Endometrium (tissue), 2 donors: ENCODE measurements around the gene TSHZ1.

ENCODE experiments used
- FAIRE-seq: peaks from 2 replicates; lab custom pipeline; 2012; peaks lifted over from hg19 to GRCh38; lab: Jason Lieb, UNC
- donor health status: control.
- donor health status: control.

TSHZ1 gene

DNA sequence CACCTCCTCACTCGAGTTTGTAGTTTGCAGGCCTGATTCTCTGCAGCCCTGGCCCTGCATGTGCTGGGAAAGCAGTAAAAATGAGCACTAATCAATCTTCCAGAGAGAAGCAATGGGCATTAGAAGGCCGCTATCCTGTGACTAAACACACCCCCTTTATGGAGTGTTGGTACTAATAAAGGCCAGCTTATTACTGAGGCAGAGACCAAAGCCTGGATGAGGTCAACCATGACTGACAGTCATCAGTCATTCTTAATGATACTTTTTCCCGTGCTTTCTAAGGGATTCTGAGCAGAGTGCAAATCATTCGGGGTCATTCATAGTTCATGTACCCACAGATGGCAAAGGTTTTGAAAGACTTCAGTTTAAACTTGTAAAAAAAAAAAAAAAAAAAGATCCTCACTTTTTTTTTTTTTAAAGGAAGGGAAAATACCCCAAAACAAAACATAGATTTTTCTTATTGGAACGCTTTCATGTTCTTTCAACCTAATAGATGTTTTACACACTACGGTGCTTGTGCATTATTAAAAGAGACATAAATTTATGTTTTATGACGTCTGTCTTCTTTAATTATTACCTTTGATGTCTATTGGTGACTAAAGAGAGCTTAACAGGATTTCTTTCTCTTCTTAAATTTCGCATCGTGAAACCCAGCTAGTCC, 13.2 kb downstream of the TSHZ1 start:
- peak; percentile 33 for FAIRE-seq

DNA sequence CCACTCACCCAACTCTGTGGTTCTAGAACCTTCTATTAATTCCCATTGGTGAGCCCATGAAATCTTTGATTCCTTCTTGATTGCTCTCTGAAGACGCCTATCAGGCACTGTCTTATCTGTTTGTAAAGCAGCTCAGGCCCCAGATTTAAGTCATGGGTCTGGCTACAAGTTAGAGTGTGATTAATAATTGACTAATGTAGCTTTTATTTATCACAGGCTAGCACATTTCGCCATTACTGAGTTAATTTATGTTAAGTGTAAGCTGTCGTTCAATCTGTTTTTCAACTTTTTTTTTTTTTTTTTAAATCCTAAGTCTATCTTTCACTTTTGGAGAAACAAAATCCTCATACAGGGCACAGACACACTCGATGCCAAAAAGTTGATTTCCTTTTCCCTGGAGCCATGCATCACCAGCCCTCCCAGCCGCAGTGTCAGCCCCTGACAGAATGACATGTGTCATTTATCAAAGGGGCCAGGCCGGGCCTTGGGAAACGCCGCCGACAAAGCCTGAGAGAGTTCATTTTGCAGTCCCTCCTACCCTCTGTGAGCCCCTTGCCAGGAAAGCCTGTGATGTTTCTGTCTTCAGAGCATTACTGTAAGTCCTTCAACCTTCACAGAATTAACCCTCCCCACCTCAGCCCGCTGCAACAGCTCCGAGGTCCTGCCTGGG, 15.8 kb downstream of the TSHZ1 start:
- FAIRE-seq = no peak

DNA sequence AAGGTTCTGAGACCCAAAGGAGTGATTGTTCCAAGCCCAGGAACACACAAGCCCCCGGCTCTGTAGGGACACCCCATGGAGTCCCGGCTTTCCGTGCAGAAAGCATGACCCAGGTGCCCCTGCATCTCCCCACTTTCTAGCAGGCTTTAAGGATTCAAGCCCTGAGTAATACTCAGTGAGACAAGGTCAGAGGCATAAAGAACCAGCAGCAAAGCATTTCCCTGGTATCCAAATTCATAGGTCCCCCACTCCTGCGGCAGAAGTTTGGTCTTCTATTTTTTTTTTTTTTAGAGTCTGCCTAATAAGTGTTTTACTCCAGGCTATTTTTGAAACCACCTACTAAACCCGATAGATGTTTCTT, 16.3 kb downstream of the TSHZ1 start:
- FAIRE-seq = no peak

DNA sequence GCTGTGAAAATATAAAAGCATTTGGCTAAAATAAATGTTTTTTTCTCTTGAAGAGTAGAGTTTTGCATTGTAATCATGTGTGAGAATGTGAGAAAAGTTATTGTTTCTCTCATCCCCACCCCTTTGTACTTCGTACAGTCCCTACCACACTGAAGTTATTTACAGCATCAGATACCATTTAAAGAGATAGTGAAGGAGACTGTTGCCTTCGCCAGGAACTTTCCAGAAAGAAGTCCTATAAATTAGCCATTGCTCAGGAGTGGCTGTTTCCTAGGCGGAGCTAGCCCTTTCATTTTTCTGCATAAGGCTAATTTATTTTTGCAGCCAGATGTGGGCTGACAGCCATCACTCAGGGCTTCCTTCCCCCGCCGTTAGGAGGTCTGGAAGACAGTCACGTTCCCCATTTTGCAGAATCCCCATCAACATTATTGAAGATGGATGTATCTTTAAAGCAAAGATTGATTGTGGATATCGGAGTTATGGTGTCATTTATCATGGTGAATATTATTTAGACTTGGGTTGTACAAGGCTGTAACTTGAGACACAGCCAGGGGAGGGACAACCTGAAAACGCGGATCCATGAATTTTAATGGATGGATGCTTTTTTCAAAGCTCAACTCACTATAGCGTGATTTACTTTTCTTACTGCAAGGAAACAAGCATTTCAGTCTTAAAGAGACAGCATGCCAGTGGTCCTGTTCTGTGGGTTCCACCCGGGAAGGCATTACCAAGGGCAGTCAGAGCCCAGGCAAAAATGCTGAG, 17.1 kb downstream of the TSHZ1 start:
- FAIRE-seq = no peak

DNA sequence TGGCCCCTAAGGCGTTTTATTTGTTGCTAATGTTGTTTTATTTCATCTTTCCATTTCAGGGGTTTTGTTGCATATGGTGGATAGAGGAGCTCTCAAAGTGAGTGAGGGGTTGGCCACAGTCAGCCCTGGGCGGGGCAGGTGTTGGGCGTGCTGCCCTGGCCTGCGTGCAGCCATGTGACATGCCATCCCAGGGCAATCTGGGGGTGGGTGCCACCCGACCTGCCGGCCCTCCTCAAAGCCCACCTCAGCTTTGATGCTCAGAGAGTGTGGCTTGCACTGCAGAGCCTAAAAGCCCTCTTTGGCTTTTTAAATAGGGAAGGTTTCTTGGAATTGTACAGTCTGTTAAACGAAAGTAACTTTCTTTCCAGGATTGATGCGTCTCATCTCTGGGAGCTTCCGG, 18.4 kb downstream of the TSHZ1 start:
- no peak for FAIRE-seq

DNA sequence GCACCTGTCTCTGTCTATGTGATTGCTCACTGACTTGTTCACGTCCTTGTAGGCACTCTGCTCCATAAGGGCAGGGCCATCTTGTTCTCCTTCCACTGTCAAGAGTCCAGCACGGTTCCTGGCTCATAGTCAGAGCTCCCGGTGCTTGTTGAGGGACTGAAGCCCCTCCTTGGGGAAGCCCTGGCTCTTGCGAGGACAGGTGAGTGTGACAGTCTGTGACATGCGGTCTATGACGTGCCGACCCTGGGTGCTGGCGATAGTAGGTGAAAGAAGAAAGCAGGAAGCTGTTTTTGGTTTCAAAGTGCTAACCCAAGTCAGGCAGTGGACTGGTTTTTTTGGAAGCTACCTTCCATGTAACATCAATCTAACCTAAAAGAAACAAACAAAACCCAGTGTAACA, 18.8 kb downstream of the TSHZ1 start:
- FAIRE-seq = no peak

DNA sequence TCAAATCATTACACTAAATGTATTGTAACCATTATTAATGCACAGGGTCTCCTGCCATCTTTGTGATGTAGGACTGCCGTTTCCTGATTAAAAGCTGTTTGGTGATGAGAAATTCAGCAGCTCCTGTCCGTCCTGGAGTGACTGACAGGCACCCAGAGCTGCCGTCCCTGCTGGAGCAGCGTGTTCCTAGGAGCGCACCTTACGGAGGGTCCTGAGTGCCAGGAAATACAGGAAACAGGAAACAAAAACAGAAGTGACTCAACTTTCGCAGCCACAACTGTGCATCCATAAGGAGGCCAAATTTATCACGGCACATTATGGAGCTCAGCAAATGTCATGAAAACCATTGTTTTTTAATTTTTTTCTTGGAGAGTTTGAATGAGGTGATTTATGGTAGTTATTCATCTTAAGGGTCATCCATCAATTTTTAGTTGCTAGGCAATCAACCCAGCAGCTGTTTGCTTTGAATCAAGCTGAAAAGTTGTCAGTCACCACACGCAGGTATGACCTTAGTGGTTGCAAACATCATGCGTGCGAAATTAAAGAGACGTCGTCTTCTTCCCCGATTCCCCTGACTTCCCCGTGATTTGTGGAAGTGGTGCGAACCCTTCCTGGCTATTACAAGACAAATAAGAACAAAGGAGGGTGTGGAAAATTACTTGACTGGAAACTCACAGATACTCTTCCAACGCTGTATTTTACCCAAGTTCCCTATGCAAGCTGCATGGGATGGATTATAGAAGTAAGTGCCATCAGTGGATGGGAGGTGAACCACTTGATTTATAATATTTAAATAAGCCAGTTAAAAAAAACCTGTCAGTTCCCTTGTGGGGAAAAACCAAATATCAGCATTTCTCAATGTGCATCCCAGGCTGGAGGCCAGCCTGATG, 19.8 kb downstream of the TSHZ1 start:
- no peak for FAIRE-seq

DNA sequence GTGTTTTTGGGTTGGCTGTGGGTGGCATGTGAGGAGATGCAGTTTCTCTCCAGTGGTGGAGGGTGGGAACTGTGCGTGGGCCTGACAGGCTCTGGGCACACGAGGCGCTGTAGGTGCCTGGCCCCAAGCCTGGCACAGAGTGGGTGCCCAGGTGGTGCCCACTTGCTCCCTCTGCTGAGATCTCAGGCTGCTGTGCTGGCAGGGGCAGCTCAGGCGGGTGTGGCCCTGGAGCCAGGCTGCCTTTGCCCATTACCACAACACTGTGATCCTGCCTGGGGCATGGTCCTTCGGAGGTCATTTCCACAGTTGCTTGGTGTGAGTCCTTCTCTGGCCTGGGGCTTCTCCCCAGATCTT, 20.4 kb downstream of the TSHZ1 start:
- no peak for FAIRE-seq

DNA sequence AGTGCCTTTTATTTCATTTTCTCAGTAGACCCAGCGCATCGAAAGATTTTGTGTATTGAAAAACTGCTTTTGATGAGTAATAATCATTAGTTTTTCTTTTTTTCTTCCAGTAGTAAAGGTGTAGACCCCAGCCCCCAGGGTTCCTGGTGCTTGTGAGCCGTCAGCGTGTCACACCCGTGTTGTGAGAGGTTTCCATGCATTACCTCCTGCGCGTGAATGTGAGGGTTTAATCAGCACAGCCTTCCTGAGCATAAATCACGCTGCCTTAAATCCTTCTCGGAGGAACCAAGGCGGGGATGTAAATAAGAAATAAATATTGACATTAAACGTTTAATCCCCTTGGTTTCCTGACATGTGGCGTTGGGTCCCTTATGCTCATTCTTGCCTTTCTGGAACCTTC, 24.3 kb downstream of the TSHZ1 start:
- FAIRE-seq = no peak

DNA sequence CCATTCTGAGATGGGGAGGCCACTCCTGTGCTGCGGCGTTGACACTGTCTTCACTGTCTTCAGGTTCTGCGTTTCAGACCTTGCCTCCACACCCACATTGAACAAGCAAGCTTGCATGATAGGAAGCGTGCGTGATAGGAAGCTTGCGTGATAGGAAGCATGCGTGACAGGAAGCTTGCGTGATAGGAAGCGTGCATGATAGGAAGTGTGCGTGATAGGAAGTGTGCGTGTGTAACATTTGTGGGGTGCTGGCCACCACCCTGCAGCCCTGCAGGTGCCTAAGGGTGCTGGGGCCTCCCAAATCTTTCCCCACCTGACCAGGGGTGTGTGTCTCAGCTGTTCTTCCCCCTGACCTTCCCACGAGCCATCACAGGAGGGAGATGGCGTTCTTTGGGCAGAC, 25.3 kb downstream of the TSHZ1 start:
- FAIRE-seq = no peak

DNA sequence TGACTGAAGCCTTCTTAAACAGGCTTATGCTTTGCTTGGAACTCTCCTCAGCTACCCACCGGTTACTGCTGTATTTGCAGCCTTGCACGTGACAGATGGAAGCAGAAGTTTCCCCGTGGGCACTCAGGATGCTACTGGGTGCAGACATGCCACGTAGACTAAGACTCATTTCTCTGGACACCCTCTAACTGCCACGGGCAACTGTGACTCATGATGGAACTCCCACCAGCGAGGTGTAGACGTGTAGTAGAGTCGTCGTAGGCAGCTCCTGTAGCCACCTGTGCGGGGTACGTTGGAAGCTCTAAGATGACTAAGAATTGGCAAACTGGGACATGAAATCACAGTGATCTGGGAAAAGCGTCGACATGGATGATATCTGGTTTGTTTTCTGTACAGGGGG, 27.5 kb downstream of the TSHZ1 start:
- FAIRE-seq = no peak

DNA sequence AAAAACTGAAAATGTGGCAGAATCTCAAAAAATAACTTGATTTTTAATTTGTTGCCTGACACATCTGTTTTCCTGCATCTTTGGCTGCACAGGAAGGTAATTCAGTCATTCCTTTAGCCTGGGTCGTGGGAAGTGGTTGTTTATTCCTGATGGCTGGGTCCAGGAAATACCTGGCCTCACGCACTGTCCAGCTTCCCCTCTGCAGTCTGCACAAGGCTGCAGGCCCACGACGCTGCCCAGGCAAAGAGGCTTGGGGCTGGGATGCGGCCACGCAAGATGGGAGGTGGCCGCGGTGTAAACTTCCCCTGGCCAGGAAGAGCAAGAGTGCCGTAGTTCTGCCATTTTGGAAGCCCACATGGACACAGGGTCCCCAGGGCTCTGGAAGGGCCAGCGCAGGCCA, 28.2 kb downstream of the TSHZ1 start:
- FAIRE-seq = no peak

DNA sequence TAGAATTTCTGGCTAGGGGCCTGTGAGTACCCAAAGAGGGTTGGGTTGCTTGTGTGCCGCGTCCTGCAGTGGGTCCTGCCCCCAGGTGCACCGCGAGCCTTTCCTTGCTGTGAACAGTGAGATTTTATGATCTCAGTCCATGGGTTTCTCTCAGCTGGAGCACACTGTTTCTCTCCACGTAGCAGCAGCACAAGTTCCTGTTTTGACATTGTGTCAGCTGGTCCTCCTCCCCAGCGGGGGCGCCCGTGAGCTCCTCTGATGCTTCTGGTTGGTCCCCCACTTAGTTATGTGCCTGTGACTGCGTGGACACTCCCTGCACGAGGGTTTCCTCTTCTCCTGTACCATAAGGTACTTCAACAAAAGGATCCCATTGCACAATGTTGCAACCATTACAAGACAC, 29.8 kb downstream of the TSHZ1 start:
- no peak for FAIRE-seq

DNA sequence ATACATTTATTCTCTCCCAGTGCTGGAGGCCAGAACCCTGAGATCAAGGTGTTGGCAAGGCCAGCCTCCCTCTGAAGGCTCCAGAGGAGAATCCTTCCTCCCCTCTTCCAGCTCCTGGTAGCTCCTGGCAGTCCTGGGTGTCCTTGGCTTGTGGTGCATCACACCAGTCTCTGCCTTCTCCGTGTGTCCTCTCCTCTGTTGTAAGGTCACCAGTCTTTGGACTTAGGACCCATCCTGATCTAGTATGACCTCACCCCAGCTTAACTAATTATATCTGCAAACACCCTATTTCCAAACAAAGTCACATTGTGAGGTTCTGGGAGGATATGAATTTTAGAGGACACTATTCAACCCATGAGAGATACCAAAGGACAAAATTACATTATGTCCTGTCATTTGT, 31.1 kb downstream of the TSHZ1 start:
- no peak for FAIRE-seq

DNA sequence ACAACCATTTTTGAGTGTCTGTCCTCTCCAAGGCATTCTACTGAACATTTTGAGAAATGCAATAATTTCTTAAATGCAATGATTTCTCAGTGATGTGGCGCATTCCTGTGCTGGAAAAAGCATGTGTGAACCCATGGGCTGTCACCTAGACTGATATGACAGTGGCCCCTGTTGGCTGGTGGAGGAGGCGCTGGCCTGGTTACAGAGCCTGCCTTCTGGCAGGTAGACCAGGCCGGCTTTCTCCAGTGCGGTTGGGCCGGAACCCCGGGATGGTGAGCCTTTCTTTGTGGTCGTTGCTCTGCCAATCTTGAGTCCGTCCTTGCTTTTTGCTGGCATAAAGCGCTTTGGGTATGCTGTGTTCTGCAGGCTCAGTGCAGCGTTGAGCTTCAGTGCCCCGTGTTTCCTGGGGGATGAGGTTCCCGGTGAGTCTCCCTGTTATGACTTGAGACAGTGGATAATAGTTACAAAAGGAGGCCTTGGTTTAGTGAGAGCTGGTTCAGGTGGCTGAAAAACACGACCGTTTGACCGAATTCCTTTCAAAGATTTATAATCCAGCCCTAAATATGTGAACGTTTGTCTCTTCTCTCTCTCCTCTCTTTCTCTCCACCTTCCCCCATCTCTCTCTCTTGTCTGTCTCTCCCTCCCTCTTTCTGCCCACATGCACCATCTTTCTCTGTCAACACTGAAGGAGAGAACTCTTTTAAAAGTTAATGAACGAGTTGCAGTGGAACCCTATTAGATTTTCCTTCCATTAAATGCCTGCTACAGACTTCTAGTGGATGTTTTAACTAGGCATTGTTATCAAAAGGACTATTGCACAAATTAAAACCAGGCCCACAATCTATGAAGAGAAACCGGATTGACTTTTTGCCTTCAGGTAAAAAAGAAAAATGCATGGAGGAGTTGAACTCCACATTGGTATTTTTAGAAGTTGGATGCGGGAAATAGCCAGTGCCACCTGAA, 34.0 kb downstream of the TSHZ1 start:
- FAIRE-seq = no peak

DNA sequence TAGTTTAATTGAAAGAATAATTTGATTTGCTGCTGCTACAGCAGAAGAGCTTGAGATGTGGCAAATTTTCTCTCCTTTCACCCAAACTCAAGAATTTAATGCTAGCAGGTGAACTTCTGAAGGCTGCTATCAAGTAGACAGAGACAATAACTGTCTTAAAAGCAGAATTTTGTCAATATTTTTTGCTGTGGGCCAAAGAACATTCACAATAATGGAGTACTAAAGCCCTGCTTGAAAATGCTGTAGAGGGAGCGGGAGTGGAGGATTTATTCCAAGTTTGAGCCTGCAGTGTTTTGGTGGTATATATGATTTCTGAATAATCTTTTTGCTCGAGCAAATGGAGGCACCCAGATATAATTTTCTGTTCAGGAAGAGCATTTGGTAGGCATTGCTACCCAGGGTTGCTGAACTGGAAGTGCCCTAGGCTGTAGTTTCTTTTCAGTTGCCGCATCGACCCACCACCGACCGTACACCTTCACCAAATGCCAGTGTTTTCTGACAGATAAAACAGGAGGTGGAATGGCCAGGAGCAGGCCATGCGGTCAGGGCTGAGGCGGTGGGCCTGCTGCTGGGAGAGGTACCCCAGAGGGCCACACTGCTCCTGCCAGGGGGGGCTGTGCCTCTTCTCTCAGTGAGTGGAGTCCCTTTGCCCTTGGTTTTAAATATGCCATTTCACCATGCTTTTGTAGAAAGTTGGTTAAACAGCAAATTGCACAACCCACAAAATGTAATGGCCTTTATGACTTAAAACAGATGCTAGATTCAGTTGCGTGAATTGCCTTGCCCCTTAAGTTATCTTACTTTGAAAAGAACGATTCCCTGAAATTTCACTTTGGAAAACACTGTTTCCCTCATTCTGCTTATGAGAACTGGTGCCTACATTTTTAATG, 36.4 kb downstream of the TSHZ1 start:
- FAIRE-seq = no peak

DNA sequence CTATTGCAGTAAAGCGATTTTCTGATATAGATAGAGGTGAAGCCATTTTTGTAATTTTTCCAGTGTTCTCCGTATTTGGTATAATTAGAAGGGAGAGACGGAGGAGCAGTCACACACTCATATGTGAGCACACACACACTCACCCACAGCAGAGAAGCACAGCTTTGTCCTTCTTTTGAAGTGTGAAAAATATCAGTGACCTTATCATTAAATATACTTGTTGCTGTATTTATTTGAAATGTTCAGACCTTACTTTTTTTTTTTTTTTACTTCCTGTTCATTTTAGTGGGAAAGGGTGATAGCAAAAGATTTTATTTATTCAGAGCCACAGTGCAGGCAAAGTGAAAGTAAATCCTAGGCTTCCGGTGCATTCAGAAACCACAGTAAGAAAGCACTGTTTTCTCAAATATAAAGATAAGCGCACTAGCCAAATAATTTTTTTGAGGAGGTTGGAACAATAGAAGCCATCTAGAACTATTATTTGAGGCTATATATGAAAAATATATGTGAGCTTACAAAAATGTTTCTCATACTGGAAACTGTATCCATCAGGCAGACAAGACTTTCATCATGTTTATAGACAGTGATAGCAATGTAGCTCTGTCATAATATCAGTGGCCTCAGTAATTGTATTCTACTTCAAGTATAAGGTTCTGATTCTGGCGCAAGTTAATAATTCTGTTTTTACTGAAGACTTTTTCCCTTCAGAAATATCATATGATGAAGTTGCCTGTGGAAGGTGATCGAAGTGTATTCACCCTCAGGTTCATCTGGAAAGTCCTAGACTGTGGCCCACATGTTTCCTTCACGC, 37.2 kb downstream of the TSHZ1 start:
- peak; percentile 45 for FAIRE-seq

DNA sequence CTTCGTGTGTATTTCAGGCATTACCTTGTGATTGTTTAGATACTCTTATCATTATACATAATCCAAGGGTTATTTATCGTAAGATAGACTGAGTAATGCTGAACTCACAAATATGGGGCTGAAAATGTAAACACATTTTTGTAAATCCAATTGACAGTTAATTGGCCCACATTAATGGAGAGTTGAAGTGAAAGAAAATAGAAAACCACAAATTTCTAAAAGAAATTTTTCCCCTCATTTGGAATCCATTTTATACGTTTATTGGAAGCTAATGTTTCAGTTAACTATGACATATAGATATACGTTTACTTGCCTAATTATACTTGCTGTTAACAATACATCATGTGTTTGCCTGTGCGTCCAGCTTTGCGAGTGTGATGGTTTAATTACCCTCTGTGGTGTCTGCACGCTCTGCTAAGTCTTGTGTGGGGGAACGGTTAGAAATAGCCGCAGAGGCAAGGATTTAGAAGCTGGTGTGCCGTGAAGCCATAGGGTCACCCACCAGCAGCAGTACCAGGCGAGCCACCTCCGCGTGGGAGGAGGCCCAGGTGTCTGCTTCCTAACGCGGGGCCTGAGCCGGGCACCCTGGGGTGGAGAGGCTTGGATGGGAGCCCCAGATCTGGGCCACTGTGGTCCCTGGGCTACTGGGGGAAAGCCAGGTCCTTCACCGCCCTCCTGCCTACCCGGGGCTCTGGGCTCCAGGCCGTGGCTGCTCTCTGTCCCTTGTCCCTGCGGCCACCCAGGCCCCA, 38.0 kb downstream of the TSHZ1 start:
- FAIRE-seq = no peak

DNA sequence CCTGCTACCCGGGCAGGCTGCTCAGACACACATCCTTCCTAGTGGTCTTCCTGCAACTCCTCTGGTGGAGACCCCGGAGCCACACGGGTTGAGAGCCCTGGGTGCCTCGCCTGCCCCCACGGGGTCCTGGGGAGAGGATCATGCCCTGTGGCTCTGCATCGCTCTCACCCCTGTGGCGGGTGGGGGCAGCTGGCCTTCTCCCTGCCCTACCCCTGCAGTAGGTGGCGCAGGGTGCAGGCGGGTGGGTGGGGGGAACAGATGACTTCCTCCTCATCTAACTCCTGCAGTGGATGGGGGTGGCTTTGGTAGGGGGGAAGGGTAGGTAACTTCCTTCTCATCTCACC, 38.5 kb downstream of the TSHZ1 start:
- no peak for FAIRE-seq
